Activated CD8-positive, alpha-beta T cell treated with anti-CD3 and anti-CD28 coated beads for 36 hours (primary cell): ENCODE data around the gene INSIG2. TPM values are rescaled to one million over a fixed set of nuclear protein-coding genes. Genes with fewer than 3 reads are reported as not detected.

ENCODE experiments used
- ATAC-seq: fragments of 200-7000 bp; cut with Tn5 transposase; one replicate; pipeline ENCODE4 v1.10.0; 2021; ENCODE audit warnings: mild to moderate bottlenecking, moderate library complexity
- CTCF ChIA-PET: fragments of 350-600 bp; sonication (Branson Sonifier 250); formaldehyde crosslinking; loops from one replicate; lab custom pipeline; 2021; ENCODE audit warnings: antibody characterized with exemption; lab: Charles Lee
- POLR2A ChIA-PET: fragments of 350-600 bp; sonication (Branson Sonifier 250); formaldehyde crosslinking; loops from one replicate; lab custom pipeline; 2021; ENCODE audit warnings: antibody characterized with exemption; lab: Charles Lee
- DNase-seq: peaks from one replicate; pipeline ENCODE4 v3.0.0-alpha.2; 2020
- H3K27ac Mint-ChIP-seq: one replicate; pipeline ENCODE4 v1.8.0; 2021; ENCODE audit warnings: mild to moderate bottlenecking, mixed read lengths
- H3K27me3 Mint-ChIP-seq: one replicate; pipeline ENCODE4 v1.8.0; 2021; ENCODE audit warnings: mixed read lengths
- H3K36me3 Mint-ChIP-seq: one replicate; pipeline ENCODE4 v1.8.0; 2021; ENCODE audit warnings: low read depth, mixed read lengths
- H3K4me1 Mint-ChIP-seq: one replicate; pipeline ENCODE4 v1.8.0; 2021; ENCODE audit warnings: low read depth, mixed read lengths
- H3K4me3 Mint-ChIP-seq: one replicate; pipeline ENCODE4 v1.8.0; 2021; ENCODE audit warnings: mild to moderate bottlenecking, moderate library complexity, mixed read lengths
- H3K9me3 Mint-ChIP-seq: one replicate; pipeline ENCODE4 v1.8.0; 2021; ENCODE audit warnings: mixed read lengths
- intact Hi-C: fragments of 100-400 bp; cut with micrococcal nuclease; formaldehyde crosslinking; loops from one replicate; pipeline ENCODE4 v1.10.0; 2022
- total RNA-seq, 2 experiments: library from RNA; stranded (reverse); gene quantifications; one replicate each; pipeline ENCODE4 v1.2.3, GENCODE V29; 2021
- TF ChIP-seq, protein P1 (sequence below): fragments of 200-600 bp; IDR thresholded peaks from one replicate; pipeline ENCODE4 v1.8.0; 2022; ENCODE audit warnings: antibody characterized with exemption, mild to moderate bottlenecking

Gene INSIG2
- total RNA-seq, 2 experiments from 2014 or later: 87.2 to 104 TPM

GRCh38 chr2:118114863-118115262 is 26.6 kb downstream of the INSIG2 start:
- POLR2A ChIA-PET: no interaction called here
- TF ChIP-seq, protein P1, sequence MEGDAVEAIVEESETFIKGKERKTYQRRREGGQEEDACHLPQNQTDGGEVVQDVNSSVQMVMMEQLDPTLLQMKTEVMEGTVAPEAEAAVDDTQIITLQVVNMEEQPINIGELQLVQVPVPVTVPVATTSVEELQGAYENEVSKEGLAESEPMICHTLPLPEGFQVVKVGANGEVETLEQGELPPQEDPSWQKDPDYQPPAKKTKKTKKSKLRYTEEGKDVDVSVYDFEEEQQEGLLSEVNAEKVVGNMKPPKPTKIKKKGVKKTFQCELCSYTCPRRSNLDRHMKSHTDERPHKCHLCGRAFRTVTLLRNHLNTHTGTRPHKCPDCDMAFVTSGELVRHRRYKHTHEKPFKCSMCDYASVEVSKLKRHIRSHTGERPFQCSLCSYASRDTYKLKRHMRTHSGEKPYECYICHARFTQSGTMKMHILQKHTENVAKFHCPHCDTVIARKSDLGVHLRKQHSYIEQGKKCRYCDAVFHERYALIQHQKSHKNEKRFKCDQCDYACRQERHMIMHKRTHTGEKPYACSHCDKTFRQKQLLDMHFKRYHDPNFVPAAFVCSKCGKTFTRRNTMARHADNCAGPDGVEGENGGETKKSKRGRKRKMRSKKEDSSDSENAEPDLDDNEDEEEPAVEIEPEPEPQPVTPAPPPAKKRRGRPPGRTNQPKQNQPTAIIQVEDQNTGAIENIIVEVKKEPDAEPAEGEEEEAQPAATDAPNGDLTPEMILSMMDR: no peak
- no peak overlapping the region for H3K4me3 Mint-ChIP-seq
- no peaks in the 10 kb centered on the region for H3K27me3 Mint-ChIP-seq
- H3K27ac Mint-ChIP-seq: no peak overlapping the region
- no peaks in the 10 kb centered on the region for H3K9me3 Mint-ChIP-seq
- peaks cover 10% of the 10 kb centered on the region for H3K4me1 Mint-ChIP-seq
- H3K36me3 Mint-ChIP-seq: peaks cover 16% of the 10 kb centered on the region
- CTCF ChIA-PET: interaction anchor here (1.0 kb wide), 1 partner anchor 82 kb away, joined by 5 read pairs; no protein-coding TSS in a partner anchor
- DNase-seq (no peak), ATAC-seq (no peak)
- intact Hi-C loops: no loop called here

DNA sequence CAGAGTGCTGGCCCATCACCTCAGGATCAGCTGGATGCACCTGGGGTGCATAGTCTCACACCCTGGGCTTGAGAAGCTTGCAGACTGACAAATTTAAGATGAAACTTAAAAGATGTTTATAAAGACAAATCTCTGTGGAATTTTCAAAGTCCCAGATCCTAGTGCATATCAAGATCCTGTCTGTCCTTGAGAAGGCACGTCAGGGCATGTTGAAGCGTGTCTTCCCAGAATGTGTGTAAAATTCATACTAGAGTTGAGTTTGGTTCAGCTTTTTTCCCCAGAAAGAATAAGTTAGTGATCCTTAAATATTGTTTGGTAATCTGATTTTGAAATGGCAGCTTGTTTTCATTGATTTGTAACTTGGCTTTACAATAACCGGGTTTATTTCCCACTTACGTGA is 27.5 kb downstream of the INSIG2 start:
- H3K9me3 Mint-ChIP-seq: no peaks in the 10 kb centered on the region
- DNase-seq: no peak
- CTCF ChIA-PET: interaction anchor here (0.9 kb wide), 1 partner anchor 10 kb away, joined by 3 read pairs; no protein-coding TSS in a partner anchor
- intact Hi-C loops: no loop called here
- H3K27ac Mint-ChIP-seq: peak overlapping the region; percentile 44
- H3K36me3 Mint-ChIP-seq: peaks cover 11% of the 10 kb centered on the region
- no peak overlapping the region for H3K4me3 Mint-ChIP-seq
- POLR2A ChIA-PET: no interaction called here
- ATAC-seq: no peak
- H3K4me1 Mint-ChIP-seq: peaks cover 10% of the 10 kb centered on the region
- H3K27me3 Mint-ChIP-seq: no peaks in the 10 kb centered on the region
- TF ChIP-seq, protein P1: no peak

GRCh38 chr2:118118479-118118878 is 30.2 kb downstream of the INSIG2 start:
- ChIA-PET CTCF (interaction anchor here (1.6 kb wide), 1 partner anchor 115 kb away, joined by 4 read pairs; no protein-coding TSS in a partner anchor), POLR2A (interaction anchor here (0.8 kb wide), 1 partner anchor 11 kb away, joined by 4 read pairs; no protein-coding TSS in a partner anchor)
- ATAC-seq (no peak), DNase-seq (no peak)
- Mint-ChIP-seq H3K4me3 (no peak overlapping the region), H3K27me3 (no peaks in the 10 kb centered on the region), H3K27ac (no peak overlapping the region), H3K36me3 (no peaks in the 10 kb centered on the region), H3K9me3 (no peaks in the 10 kb centered on the region), H3K4me1 (peaks cover 3% of the 10 kb centered on the region)
- intact Hi-C loops: no loop called here
- TF ChIP-seq, protein P1: no peak

GRCh38 chr2:118119158-118119727 is 31.0 kb downstream of the INSIG2 start:
- TF ChIP-seq, protein P1: no peak
- ChIA-PET POLR2A (interaction anchor here (0.8 to 1.1 kb wide), 2 partner anchors 19 to 27 kb away, joined by 3 read pairs; no protein-coding TSS in a partner anchor), CTCF (interaction anchor here (1.6 kb wide), 1 partner anchor 116 kb away, joined by 4 read pairs; no protein-coding TSS in a partner anchor)
- no peaks in the 10 kb centered on the region for H3K36me3 Mint-ChIP-seq
- no peaks in the 10 kb centered on the region for H3K9me3 Mint-ChIP-seq
- no peak for ATAC-seq
- H3K4me1 Mint-ChIP-seq: no peaks in the 10 kb centered on the region
- no peak overlapping the region for H3K4me3 Mint-ChIP-seq
- no peaks in the 10 kb centered on the region for H3K27me3 Mint-ChIP-seq
- H3K27ac Mint-ChIP-seq: no peak overlapping the region
- DNase-seq: no peak
- intact Hi-C loops: no loop called here

- ChIA-PET POLR2A (interaction anchor here (0.8 to 1.1 kb wide), 2 partner anchors 20 to 26 kb away, joined by 3 read pairs; no protein-coding TSS in a partner anchor), CTCF (no interaction called here)
- ATAC-seq (no peak), DNase-seq (no peak)
- H3K27me3 Mint-ChIP-seq: no peaks in the 10 kb centered on the region
- H3K4me3 Mint-ChIP-seq: no peak overlapping the region
- TF ChIP-seq, protein P1: no peak
- no peaks in the 10 kb centered on the region for H3K9me3 Mint-ChIP-seq
- H3K27ac Mint-ChIP-seq: no peak overlapping the region
- H3K36me3 Mint-ChIP-seq: no peaks in the 10 kb centered on the region
- intact Hi-C loops: no loop called here
- no peaks in the 10 kb centered on the region for H3K4me1 Mint-ChIP-seq
Measured at GRCh38 chr2:118119761-118120400, 31.6 kb downstream of the INSIG2 start.
